Hematopoietic multipotent progenitor cell treated with erythropoietin and hydrocortisone succinate and interleukin-3 and kit ligand, for 8 days (in vitro differentiated cells): ENCODE results near the gene USP7.
"Not testable (repeated sequence)": the region's sequence is repeated elsewhere in the genome, so short reads cannot be mapped to it uniquely, and the experiment has no call there.

Experiments used
- DNase-seq: peaks from one replicate; pipeline ENCODE4 v3.0.0-alpha.2; 2015

USP7 gene

DNA sequence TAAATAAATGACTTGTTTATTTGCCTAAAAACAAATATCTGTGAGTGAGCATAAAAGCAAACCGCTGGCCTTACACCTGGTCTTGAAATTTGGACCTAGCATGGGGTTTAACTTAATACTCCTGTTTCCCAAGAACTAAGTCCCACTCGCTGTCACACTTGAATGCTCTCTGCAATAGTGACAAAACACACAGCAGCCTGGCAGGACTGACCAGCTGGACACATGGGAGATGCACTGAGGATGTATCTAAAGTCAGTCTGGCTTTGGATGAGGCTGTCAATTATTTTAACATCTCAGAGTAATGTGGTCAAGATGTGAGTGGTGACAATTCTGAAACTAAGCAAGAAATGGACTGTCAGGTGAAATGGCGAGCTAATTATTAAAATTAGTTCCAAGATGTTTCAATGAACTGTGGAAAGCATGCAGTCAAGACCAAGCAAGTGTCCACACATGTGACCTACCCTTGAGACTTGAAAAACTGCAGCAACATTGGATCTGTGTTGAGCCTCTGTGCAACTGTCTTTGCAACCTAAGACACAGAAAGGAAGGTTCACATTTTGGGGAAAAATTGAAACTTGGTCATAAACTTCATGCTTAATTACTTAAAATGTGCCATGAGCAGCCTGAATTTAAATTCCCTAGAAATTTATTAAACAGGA is 64.9 kb downstream of the USP7 start:
- DNase-seq = no peak

DNA sequence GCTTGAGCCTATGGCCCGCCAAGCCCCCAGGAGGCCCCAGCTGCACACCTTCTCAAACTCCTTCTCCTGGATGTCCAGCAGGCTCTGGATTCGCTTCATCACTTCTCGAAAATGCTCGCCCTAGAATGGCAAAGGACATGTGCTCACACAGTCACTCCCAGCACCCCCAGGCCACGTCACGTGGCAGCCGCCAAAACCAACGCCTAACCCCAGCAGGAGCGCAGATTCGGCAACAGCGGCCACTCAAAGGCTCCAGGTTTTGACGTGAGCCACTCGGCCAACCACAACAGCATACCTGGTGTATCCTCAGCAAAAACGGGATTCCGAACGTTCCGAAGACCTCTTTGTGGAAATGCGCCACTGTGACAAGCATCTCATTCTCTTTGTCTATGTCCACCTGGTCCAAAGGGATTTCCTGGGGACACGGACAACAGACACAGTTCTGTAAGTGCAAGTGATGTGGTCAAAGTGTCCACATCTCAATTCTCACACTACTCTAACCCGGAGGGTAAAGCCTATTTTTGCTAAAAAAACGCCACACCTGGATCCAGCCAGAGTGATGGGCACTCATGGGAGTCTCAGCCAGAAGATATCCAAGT is 68.9 kb downstream of the USP7 start:
- DNase-seq = no peak

DNA sequence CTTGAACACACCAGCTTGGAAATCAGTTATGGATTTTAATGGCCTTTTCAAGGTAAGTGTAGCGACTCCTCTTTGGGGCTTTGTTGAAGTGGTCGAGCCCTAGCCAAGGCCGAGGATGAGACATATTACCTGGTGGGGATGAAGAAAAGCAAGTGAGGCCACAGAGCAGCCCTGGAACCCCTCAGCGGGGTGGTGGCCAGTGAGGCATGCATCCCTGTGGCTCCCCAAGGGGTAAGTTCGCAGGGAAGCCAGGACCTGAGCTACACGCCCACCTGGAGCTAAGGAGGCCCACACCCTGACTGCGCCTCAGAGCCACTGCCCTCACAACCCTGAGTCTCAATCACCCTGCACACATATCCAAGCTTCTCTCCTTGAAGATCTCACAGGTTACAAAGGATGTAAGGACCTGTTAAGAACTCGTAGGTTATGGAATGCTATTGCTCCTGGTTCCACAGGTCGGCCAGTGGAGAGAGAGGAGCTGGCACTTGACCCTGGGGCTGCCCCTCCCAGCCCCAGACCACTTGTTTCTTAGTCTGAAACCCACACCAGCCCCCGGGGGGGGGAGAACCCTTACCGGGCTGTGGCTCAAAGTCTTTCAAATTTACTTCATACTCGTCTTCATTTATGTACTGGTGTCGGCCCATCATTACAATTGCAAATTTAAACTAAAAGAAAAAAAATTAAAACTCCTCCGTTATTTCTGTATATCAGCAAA is 69.6 kb downstream of the USP7 start:
- DNase-seq = no peak

DNA sequence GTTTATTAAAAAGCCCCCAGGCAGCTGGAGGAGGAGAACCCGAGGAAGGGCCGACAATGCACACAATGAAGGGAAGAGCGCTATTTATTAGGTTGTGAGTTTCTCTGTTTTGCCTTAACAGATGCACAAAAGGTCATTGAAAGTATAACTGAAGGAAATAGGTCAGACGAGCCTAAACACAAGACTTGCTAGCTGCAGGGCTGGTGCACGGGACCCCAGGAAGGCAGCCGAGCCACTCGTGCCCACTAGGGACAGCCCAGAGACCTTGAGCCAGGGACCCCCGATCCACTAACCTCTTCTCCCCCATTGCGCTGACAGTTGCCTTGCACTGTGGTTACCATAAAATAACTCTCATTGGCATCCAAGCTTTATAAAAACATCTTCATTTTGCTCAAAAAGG is 70.3 kb downstream of the USP7 start:
- no peak for DNase-seq

DNA sequence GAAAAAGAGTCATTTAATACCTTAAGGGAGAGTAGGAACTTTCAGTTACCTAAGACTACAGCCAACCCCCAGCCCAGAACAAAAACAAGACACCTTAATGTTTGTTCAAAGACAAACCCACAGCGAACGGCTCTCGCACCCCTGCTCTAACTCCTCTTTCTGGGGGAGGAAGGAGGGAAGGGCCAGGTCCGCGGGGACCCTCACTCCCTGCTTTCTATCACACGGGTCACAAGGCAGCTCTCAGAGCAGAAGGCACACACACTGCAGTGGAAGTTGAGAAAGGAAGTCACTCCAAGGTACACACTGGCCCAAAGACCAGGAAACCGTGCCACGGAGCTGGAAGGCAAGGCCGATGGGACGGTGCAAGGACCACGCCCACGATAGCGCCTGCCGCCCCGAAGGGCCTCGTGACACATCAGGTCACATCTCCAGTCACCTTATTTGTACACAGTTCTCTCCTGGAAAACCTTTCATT is 71.6 kb downstream of the USP7 start:
- no peak for DNase-seq

DNA sequence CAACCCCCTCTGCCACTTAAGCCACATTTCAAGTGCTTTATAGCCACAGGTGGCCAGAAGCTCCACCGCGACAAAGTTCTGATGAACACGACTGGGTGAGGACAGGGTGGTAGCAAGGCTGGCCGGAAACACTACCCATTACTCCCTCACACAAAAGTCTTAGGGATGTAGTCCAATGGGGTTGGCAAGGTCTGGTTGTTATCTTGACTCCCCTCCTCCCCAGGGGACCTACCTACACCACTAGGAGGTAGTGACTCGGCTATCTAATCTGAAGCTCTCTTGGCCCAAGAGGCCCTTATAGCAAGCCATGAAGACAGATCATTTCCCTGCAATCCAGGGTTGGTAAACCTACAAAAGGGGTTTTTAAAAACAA is 73.2 kb downstream of the USP7 start:
- DNase-seq = no peak

DNA sequence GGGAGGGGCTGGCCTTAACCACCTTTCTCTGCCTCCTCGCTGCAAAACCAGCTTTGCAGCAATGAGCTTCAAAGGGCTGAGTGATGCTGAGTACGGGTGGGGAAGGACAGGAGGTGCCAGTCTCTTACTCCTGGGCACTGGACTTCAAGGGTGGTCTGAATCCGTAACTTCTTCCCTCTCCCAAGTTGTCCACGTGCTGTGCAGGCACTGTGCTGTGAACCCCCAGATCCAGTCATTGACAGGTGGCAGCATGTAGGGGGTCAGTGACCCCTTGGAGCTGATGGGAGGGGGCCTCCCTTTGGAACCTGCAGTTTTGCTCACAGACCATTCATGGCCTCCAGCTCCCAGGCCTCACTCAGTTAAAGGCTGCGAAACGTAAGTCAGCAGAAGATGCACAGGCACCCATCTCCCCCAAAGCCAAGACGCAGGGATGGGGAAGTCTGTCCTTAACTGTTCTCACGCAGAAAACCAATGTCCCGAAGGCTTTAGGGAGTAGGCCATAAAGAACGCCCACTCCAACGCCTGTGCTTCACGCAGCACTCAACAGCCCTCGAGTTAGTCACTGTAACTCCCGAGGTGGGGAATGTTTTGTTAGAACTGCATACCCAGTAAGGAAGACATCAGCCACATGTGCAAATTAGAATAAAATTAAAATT is 73.7 kb downstream of the USP7 start:
- DNase-seq = no peak

DNA sequence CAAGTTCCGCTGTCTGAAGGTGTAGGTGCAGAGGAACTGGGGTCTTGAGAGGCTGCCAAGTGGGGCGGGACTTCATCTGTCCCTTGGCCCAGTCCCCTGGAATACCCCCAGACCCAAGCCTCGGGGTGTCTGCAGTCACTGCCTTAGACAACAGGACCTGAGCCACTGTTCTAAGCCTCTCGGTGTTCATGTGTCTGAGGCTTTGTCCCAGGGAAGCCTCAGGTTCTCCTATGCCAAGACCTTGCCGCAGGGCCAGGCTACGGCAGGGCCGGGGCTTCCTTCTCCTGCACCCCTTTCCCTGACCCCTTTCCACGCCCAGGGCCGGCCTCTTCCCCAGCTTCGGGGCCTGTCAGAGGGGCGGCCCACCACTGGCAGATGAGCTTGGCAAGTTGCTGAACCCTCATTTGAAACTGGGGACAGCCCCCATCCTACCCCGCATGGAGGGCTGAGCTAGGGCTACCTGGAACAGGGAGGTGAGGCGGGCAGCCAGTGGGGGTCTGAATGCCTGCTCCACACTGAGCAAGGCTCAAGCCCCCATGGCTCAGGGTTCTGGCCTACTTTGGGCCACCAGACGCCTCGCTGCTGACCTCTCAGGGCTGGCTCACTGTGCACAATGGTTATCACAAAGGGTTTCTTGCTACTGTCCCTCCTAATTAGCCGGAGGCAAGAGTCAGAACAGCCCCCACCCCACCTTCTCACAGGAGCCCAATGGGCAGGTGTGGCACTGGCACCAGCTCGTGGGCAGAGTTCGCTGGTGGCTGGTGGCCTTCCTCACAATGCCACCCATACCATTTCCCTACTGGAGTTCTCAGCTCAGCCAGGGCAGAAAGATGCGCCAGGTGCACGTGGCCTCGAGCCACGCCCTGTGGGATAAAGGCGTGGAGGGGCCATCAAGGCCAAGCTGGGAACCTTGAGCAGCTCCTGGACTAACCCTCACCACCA is 74.5 kb downstream of the USP7 start:
- DNase-seq = no peak

DNA sequence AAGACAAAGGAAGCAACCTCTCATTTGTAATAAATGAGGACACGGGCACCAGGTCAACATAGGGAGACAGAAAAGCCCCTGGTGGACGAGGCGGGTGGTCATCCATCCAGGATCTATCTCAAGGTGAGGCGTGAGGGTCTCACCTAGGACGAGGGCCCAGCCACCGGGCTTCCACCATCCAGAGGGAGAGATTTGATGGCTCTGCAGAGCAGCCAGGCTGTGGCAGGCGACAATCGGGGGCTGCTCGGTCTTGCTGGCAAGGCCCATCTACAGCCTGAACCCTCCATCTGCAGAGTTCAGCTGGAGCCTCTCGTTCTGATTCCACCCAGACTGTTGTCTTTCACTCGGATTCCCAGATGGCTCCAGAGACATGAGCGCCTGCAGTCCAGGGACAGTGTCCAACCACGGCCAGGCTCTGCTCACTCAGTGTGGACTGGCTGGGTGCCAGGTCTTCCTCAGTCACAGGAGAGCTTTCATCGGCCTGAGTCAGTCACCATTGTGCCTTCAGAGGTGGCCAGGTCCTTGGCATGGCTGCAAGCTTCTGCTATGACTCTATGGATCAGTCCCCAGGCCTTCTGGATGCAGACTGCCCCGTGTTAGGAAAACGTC is 75.7 kb downstream of the USP7 start:
- DNase-seq = peak; percentile 36

DNA sequence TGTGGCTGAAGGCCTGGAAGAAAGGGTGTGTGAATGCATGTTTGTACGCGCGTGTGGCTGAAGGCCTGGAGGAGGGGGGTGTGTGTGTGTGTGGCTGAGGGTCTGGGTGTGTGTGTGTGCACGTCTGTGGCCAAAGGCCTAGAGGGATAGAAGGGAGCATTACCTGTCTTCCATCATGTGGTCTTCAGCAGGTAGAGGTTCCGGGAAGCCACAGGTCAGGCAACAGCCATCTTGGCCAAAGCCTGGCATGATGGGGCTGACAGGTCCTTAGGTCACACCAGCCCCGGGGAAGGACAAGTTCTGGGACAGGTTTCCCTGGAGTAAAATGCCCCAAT is 76.3 kb downstream of the USP7 start:
- no peak for DNase-seq

DNA sequence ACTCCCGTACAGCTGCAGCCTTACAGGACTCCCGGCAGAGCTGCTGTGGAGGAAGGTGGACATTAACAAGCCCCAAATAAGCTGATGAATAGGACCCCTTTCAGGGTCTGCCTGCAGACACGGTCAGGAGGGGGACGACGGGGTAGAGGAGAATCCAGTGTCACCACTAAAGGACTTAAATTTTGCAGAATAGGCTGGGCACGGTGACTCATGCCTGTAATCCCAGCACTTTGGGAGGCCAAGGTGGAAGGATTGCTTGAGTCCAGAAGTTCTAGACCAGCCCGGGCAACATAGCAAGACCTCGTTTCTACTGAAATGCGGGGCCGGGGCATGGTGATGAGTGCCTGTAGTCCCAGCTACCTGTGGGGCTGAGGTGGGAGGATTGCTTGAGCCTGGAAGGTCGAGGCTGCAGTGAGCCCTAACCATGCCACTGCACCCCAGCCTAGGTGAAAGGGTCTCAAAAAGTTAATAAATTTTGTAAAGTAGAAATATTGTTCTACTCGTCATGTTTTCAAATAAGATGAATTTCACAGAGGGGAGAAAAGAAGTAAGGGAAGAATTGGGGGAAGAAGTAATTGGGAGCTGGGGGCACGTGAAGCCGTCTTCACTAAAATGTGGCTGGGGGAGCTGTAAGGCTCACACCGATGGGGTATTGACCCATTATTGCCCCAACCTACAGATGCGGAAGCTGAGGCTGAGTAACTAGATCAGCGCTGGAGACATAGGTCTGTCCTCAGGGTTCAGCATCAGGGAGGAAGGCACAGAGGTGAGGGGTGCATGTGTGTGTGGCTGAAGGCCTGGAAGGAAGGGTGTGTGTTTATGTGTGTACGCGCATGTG is 76.9 kb downstream of the USP7 start:
- no peak for DNase-seq

DNA sequence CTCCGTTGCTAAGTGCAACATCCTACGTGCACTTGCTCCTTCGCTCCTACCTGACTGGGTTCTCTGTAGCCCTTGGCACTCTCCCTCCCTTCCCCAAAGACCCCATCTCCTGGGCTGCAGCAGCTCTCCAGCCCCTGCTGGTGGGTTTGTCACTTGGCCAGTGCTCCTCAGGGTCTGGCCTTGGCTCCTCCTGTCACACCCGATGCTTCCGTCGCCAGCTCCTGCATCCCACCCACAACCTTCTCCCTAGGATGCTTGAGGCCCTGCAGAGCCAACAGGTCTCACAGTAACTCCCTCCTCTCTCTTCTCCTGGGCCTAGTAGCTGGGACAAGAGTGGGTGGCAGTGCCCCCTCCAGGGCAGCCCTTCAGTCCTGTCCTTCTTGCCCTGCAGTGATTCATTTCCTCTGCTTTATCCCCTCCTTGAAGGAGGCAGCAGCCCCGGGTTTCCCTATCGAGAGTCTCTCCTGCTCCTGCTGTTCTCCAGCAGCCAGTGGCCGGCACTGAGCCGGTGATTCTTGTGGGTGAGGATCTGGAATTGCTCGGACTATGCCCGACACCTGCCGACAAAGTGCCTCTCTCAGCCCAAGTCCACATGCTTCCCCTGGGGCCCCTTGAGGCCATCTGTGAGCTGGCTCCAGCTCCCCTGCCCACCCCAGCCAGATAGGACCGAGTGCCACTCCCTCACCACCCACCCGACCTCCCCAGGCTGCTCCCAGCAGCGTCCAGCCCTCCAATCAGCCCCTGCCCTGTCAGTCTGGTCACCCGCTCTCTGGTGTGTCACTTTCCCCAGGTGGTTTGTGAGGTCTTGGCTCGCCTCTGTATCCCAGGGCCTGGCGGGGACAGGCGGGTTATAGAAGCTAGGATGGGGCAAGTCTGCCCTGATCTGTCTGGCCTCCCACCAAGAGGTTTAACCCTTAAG is 77.8 kb downstream of the USP7 start:
- no peak for DNase-seq

DNA sequence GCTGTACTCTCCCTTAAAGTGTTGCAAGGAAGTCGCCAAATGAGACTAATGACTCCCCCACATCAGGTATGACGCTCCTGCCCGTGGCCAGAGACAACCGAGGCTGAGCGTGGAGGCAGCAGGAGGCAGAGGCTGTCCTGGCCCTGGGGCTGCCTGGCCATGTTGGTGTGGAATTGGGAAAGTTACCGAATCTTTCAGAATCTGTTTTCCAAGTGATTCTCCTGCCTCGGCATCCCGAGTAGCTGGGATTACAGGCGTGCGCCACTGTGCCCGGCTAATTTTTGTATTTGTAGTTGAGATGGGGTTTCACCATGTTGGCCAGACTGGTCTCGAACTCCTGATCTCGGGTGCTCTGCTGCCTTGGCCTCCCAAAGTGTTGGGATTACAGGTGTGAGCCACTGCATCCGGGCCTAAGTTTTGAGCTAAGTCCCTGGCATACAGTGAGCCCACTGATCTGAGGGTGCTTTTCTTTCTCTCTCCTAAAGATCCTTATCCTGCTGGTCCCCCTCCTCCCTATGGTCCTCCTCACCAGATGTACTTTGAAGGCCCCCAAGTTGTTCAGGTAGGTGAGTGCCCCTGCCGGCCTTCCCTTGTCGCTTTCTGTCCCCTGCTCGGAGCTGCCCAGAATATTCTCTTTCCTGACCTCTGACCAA is 80.9 kb downstream of the USP7 start:
- DNase-seq = no peak

DNA sequence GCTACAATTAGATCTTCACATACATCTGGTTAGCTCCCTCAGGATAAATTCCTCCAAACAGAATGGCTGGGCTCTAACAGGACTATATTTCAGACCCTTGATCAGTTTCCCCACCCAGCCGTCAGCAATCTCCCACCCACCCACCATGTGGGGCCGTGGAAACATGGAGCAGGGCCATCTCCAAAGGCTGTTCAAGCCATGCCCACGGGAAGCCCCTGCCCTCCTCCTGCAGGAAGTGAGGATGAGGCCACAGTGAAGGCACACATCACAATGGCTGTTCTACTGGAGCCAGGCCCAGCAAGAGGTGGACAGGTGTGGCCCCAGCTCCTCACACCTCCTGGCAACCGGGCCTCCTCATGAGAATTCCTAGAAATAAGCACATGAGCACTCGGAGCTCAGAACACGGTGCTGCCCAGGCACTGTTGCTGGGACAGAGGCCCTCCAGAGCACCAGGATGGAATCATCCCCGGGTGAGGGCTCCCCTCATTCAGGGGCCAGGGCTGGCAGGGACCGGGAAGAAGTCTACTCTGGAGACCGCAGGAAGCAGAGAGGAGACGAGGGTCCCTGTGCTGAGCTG is 81.6 kb downstream of the USP7 start, which contains the start of gene LITAFD:
TSS of gene LITAFD (plus strand) at position 311 of the 577 bp plus-strand sequence. CDS start 2,005 bp downstream, outside the sequence.
- DNase-seq = no peak

DNA sequence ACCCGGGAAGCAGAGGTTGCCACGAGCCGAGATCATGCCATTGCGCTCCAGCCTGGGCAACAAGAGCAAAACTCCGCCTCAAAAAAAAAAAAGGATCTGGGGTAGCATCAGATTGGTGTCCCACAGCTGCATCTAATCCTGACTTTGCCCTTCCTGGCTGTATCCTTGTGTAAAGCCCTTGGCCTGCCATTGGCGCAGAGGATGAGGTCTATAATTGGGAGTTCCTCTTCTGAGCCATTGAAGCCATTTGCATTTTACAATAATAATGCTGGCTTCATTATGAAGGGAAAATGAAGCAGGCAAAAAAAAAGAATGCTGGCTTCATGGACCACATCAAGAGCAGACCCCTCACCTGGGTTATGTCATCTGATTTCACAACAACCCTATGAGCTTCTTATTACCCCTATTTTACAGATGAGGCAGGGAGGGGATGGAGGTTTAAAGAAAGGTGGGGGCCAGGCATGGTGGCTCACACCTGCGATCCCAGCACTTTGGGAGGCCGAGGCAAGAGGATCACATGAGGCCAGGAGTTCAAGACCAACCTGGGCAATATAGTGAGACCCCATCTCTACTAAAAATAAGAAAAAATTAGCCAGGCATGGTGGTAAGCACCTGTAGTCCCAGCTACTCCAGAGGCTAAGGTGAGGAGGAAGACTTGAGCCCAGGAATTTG is 82.7 kb downstream of the USP7 start:
- DNase-seq = no peak

DNA sequence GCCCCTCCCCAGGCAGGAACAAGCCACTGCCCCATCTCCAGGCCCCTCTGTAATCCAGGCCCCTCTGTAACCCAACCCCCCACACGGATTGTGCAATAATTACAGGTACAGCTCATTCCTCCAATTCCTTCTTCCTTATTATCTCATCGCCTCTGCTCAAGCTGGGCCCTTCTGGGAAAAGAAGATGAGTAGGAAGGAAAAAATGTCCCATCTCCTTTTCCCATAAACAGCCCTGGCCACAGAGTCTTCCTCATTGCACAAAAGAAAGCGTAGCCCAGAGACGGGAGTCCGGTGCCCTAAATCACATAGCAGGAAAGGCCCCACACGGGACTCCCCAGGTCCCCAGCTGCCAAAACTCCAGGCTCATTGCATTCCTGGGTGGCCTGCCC is 85.2 kb downstream of the USP7 start:
- no peak for DNase-seq

DNA sequence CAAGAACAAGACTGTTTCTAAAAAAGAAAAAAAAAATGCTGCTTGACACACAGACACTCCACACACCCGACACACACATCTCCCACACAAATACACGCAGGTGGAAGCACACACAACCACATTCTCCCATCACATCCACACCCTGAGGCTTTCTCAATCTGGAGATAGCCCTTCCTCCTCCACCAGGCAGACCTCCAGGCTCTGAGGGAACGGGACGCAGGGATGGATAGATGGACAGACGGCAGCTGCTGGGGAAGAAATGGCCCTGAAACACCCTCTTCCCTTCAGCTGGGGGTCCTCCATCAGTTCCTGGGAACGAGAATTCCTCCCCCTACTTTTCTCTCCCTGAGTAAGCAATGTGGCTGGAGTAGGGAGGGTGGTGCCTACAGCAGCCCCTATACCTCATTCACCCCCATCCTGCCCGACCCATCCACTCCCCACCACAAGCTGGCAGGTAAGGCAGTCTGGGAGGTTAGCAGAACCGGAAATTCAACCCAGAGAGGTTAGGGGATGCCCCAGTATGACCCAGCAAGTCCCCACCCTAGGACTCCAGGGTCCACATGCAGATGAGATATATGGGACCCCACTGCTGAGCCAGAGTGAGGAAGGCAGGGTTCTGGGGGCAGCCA is 85.7 kb downstream of the USP7 start:
- DNase-seq = no peak

DNA sequence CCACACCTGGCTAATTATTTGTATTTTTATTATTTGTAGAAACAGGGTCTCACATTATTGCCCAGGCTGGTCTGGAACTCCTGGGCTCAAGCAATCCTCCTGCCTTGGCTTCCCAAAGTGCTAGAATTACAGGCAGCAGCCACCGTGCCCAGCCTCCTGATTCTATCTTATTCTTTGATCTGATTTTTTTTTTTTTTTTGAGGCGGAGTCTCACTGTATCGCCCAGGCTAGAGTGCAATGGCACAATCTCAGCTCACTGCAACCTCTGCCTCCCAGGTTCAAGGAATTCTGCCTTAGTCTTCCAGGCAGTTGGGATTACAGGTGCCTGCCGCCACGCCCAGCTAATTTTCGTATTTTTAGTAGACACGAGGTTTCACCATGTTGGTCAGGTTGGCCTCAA is 88.4 kb downstream of the USP7 start:
- DNase-seq = not testable (repeated sequence)
